ENCODE measurements around the gene TCF21. TPM values are rescaled to one million over a fixed set of nuclear protein-coding genes. Genes with fewer than 3 reads are reported as not detected.

The TCF21 gene
- total RNA-seq, 1 donor from 2014 or later = 0.04 TPM

- DNase-seq (ENCODE audit: low spot score) = no peak
- Mint-ChIP-seq H3K27me3 (ENCODE audit: insufficient read depth, low read depth) (peaks cover 79% of the 10 kb centered on the region), H3K4me3 (peak overlapping the region; percentile 9), H3K27ac (no peak overlapping the region), H3K4me1 (peaks cover 25% of the 10 kb centered on the region), H3K9me3 (no peaks in the 10 kb centered on the region), H3K36me3 (no peaks in the 10 kb centered on the region)
- Histone ChIP-seq H3K27me3 (peaks cover 100% of the 10 kb centered on the region), H2AFZ (replicated peaks) (no peak overlapping the region), H4K20me1 (ENCODE audit: low read depth) (peaks cover 54% of the 10 kb centered on the region), H3K9me3 (ENCODE audit: low read depth) (no peaks in the 10 kb centered on the region), H3K4me1 (peaks cover 32% of the 10 kb centered on the region), H3K36me3 (no peaks in the 10 kb centered on the region), H3K9ac (no peak overlapping the region), H3K4me2 (peak overlapping the region; percentile 94), H3K4me3 (peak overlapping the region; percentile 23), H3K27ac (no peak overlapping the region), H3F3A (ENCODE audit: low read depth) (peaks cover 23% of the 10 kb centered on the region), H3K79me2 (ENCODE audit: low read depth) (no peaks in the 10 kb centered on the region)
- TF ChIP-seq EZH2phosphoT487 (IDR thresholded peaks at IDR 0.05) (no peak), CTCF (IDR thresholded peaks at IDR 0.05) (no peak), EZH2 (IDR thresholded peaks at IDR 0.05) (no peak)
Measured at GRCh38 chr6:133890711-133891148, 1.8 kb downstream of the TCF21 start.

GRCh38 chr6:133891149-133891926 lies 2.4 kb downstream of the TCF21 start:
- H3K27ac Mint-ChIP-seq = no peak overlapping the region
- peak overlapping the region; percentile 23 for H3K4me3 ChIP-seq
- TF ChIP-seq CTCF (IDR thresholded peaks at IDR 0.05) (no peak), EZH2 (IDR thresholded peaks at IDR 0.05) (peak; percentile 91), EZH2phosphoT487 (IDR thresholded peaks at IDR 0.05) (peak; percentile 91)
- no peaks in the 10 kb centered on the region for H3K79me2 ChIP-seq (ENCODE audit: low read depth)
- peaks cover 29% of the 10 kb centered on the region for H3F3A ChIP-seq (ENCODE audit: low read depth)
- H3K27me3 Mint-ChIP-seq (ENCODE audit: insufficient read depth, low read depth) = peaks cover 84% of the 10 kb centered on the region
- peaks cover 100% of the 10 kb centered on the region for H3K27me3 ChIP-seq
- H3K4me1 Mint-ChIP-seq = peaks cover 29% of the 10 kb centered on the region
- DNase-seq (ENCODE audit: low spot score) = peak; percentile 71
- H2AFZ ChIP-seq (replicated peaks) = no peak overlapping the region
- peak overlapping the region; percentile 69 for H3K4me3 Mint-ChIP-seq
- H3K9ac ChIP-seq = no peak overlapping the region
- H3K9me3 Mint-ChIP-seq = no peaks in the 10 kb centered on the region
- H3K36me3 ChIP-seq = no peaks in the 10 kb centered on the region
- H3K36me3 Mint-ChIP-seq = no peaks in the 10 kb centered on the region
- H3K9me3 ChIP-seq (ENCODE audit: low read depth) = no peaks in the 10 kb centered on the region
- peaks cover 57% of the 10 kb centered on the region for H4K20me1 ChIP-seq (ENCODE audit: low read depth)
- H3K27ac ChIP-seq = no peak overlapping the region
- peaks cover 37% of the 10 kb centered on the region for H3K4me1 ChIP-seq
- H3K4me2 ChIP-seq = peak overlapping the region; percentile 59

GRCh38 chr6:133891927-133892812 lies 3.3 kb downstream of the TCF21 start:
- no peak for DNase-seq (ENCODE audit: low spot score)
- H3K9me3 ChIP-seq (ENCODE audit: low read depth) = no peaks in the 10 kb centered on the region
- Mint-ChIP-seq H3K9me3 (no peaks in the 10 kb centered on the region), H3K36me3 (no peaks in the 10 kb centered on the region), H3K27me3 (ENCODE audit: insufficient read depth, low read depth) (peaks cover 92% of the 10 kb centered on the region), H3K4me3 (peak overlapping the region; percentile 69), H3K27ac (no peak overlapping the region), H3K4me1 (peaks cover 33% of the 10 kb centered on the region)
- peaks cover 100% of the 10 kb centered on the region for H3K27me3 ChIP-seq
- H2AFZ ChIP-seq (replicated peaks) = no peak overlapping the region
- peak overlapping the region; percentile 31 for H3K4me3 ChIP-seq
- H3K36me3 ChIP-seq = no peaks in the 10 kb centered on the region
- H3K4me2 ChIP-seq = peak overlapping the region; percentile 59
- H3K79me2 ChIP-seq (ENCODE audit: low read depth) = no peaks in the 10 kb centered on the region
- no peak overlapping the region for H3K9ac ChIP-seq
- peaks cover 60% of the 10 kb centered on the region for H4K20me1 ChIP-seq (ENCODE audit: low read depth)
- TF ChIP-seq EZH2phosphoT487 (IDR thresholded peaks at IDR 0.05) = peak; percentile 15
- TF ChIP-seq CTCF (IDR thresholded peaks at IDR 0.05) = no peak
- TF ChIP-seq EZH2 (IDR thresholded peaks at IDR 0.05) = no peak
- no peak overlapping the region for H3K27ac ChIP-seq
- H3F3A ChIP-seq (ENCODE audit: low read depth) = peaks cover 34% of the 10 kb centered on the region
- peaks cover 38% of the 10 kb centered on the region for H3K4me1 ChIP-seq

All from neural progenitor cell (in vitro differentiated cells).